CD4-positive, alpha-beta T cell treated with Interleukin-15 for 4 hours (primary cell): Measurements from ENCODE around the gene MRRF.
"Not testable (repeated sequence)": the region's sequence is repeated elsewhere in the genome, so short reads cannot be mapped to it uniquely, and the experiment has no call there.

ENCODE experiments used
- DNase-seq: peaks from one replicate; pipeline ENCODE4 v3.0.0-alpha.2; 2020; ENCODE audit warnings: low spot score

MRRF gene

GRCh38 chr9:122363131-122363530, 98.4 kb downstream of the MRRF start:
- not testable (repeated sequence) for DNase-seq

- no peak for DNase-seq
Observed at GRCh38 chr9:122364117-122364782, 99.6 kb downstream of the MRRF start.

GRCh38 chr9:122364783-122365150, 100.1 kb downstream of the MRRF start:
- DNase-seq: no peak

- DNase-seq: no peak
Observed at GRCh38 chr9:122366074-122366660, 101.5 kb downstream of the MRRF start.

GRCh38 chr9:122367065-122367464, 102.4 kb downstream of the MRRF start:
- no peak for DNase-seq

- DNase-seq: no peak
Observed at GRCh38 chr9:122367774-122368460, 103.2 kb downstream of the MRRF start.

GRCh38 chr9:122368642-122369041, 104.0 kb downstream of the MRRF start:
- DNase-seq: no peak

GRCh38 chr9:122370303-122370702, 105.6 kb downstream of the MRRF start:
- DNase-seq: no peak

GRCh38 chr9:122370869-122371755, 106.4 kb downstream of the MRRF start, which contains the start of gene PTGS1:
TSS of gene PTGS1 (plus strand) at chr9:122371024. CDS start at chr9:122371085, 61 bp downstream.
- no peak for DNase-seq

GRCh38 chr9:122371846-122372245, 107.2 kb downstream of the MRRF start:
- no peak for DNase-seq

GRCh38 chr9:122372856-122373845, 108.5 kb downstream of the MRRF start:
- DNase-seq: no peak

GRCh38 chr9:122374885-122375420, 110.3 kb downstream of the MRRF start:
- no peak for DNase-seq

GRCh38 chr9:122376796-122377195, 112.1 kb downstream of the MRRF start:
- no peak for DNase-seq

GRCh38 chr9:122377241-122378164, 112.8 kb downstream of the MRRF start:
- no peak for DNase-seq

- DNase-seq: no peak
Observed at GRCh38 chr9:122378236-122378635, 113.6 kb downstream of the MRRF start.

- DNase-seq: no peak
Observed at GRCh38 chr9:122379340-122379739, 114.7 kb downstream of the MRRF start.

- DNase-seq: no peak
Observed at GRCh38 chr9:122380293-122380692, 115.6 kb downstream of the MRRF start.
